ENCODE data around the gene PEAR1. TPM values are rescaled to one million over a fixed set of nuclear protein-coding genes. Genes with fewer than 3 reads are reported as not detected.

Gene PEAR1
- total RNA-seq, 1 experiment from 2014 or later: 9.8 TPM

GRCh38 chr1:156879876-156880275, 13.6 kb upstream of the PEAR1 start:
- Histone ChIP-seq H3K36me3 (ENCODE audit: low read depth) (no peaks in the 10 kb centered on the region), H3K9me2 (ENCODE audit: insufficient read depth) (no peaks in the 10 kb centered on the region), H3K4me2 (no peak overlapping the region), H3K4me3 (no peak overlapping the region), H3K4me1 (replicated peaks; ENCODE audit: insufficient read depth) (no peaks in the 10 kb centered on the region), H3K27me3 (ENCODE audit: insufficient read depth, low read depth) (peaks cover 53% of the 10 kb centered on the region), H3K9me3 (ENCODE audit: insufficient read depth, low read depth) (no peaks in the 10 kb centered on the region), H4K20me1 (ENCODE audit: insufficient read depth) (no peaks in the 10 kb centered on the region), H2AFZ (no peak overlapping the region), H3K79me2 (ENCODE audit: low read depth) (no peaks in the 10 kb centered on the region), H3K27ac (no peak overlapping the region), H3F3A (ENCODE audit: insufficient read depth, low read depth) (no peaks in the 10 kb centered on the region)
- intact Hi-C loops (cut with micrococcal nuclease; ENCODE audit: unreplicated experiment): no loop called here
- ChIA-PET CTCF (no interaction called here), POLR2A (ENCODE audit: unreplicated experiment) (no interaction called here)
- DNase-seq: no peak
- no TSS peak for BruUV-seq (replicated peaks)
- TF ChIP-seq CTCF (conservative IDR thresholded peaks at IDR 0.05) (no peak), EZH2 (IDR thresholded peaks at IDR 0.05; ENCODE audit: low read depth) (no peak)

GRCh38 chr1:156880473-156880872, 13.0 kb upstream of the PEAR1 start:
- Histone ChIP-seq H3K36me3 (ENCODE audit: low read depth) (no peaks in the 10 kb centered on the region), H3K9me3 (ENCODE audit: insufficient read depth, low read depth) (no peaks in the 10 kb centered on the region), H4K20me1 (ENCODE audit: insufficient read depth) (no peaks in the 10 kb centered on the region), H3K4me1 (replicated peaks; ENCODE audit: insufficient read depth) (no peaks in the 10 kb centered on the region), H3F3A (ENCODE audit: insufficient read depth, low read depth) (no peaks in the 10 kb centered on the region), H2AFZ (no peak overlapping the region), H3K4me3 (no peak overlapping the region), H3K27me3 (ENCODE audit: insufficient read depth, low read depth) (peaks cover 57% of the 10 kb centered on the region), H3K79me2 (ENCODE audit: low read depth) (no peaks in the 10 kb centered on the region), H3K9me2 (ENCODE audit: insufficient read depth) (no peaks in the 10 kb centered on the region), H3K4me2 (no peak overlapping the region), H3K27ac (no peak overlapping the region)
- no peak for DNase-seq
- BruUV-seq (replicated peaks): no TSS peak
- intact Hi-C loops (cut with micrococcal nuclease; ENCODE audit: unreplicated experiment): no loop called here
- ChIA-PET POLR2A (ENCODE audit: unreplicated experiment) (no interaction called here), CTCF (no interaction called here)
- TF ChIP-seq CTCF (conservative IDR thresholded peaks at IDR 0.05) (no peak), EZH2 (IDR thresholded peaks at IDR 0.05; ENCODE audit: low read depth) (no peak)

GRCh38 chr1:156881101-156881500, 12.4 kb upstream of the PEAR1 start:
- Histone ChIP-seq H4K20me1 (ENCODE audit: insufficient read depth) (no peaks in the 10 kb centered on the region), H3K4me1 (replicated peaks; ENCODE audit: insufficient read depth) (no peaks in the 10 kb centered on the region), H3K9me3 (ENCODE audit: insufficient read depth, low read depth) (no peaks in the 10 kb centered on the region), H3K36me3 (ENCODE audit: low read depth) (no peaks in the 10 kb centered on the region), H3F3A (ENCODE audit: insufficient read depth, low read depth) (no peaks in the 10 kb centered on the region), H3K27me3 (ENCODE audit: insufficient read depth, low read depth) (peaks cover 62% of the 10 kb centered on the region), H3K4me2 (no peak overlapping the region), H2AFZ (no peak overlapping the region), H3K27ac (no peak overlapping the region), H3K79me2 (ENCODE audit: low read depth) (no peaks in the 10 kb centered on the region), H3K4me3 (no peak overlapping the region), H3K9me2 (ENCODE audit: insufficient read depth) (no peaks in the 10 kb centered on the region)
- ChIA-PET POLR2A (ENCODE audit: unreplicated experiment) (interaction anchor here (0.6 kb wide), 1 partner anchor 245 kb away, joined by 8 read pairs; no protein-coding TSS in a partner anchor), CTCF (no interaction called here)
- intact Hi-C loops (cut with micrococcal nuclease; ENCODE audit: unreplicated experiment): no loop called here
- TF ChIP-seq EZH2 (IDR thresholded peaks at IDR 0.05; ENCODE audit: low read depth) (no peak), CTCF (conservative IDR thresholded peaks at IDR 0.05) (no peak)
- DNase-seq: no peak
- no TSS peak for BruUV-seq (replicated peaks)
